SK-N-MC (cell line): ENCODE measurements around the gene TUNAR.

Source experiments
- DNase-seq: peaks from one replicate; pipeline ENCODE4 v3.0.0-alpha.2; 2011; ENCODE audit warnings: low read depth, low spot score
- H3K27ac ChIP-seq: fragments of 200-600 bp; sonication (generic); 2 replicates; pipeline ENCODE4 v1.5.1; 2016; ENCODE audit warnings: mixed run types
- H3K36me3 ChIP-seq: fragments of 200-600 bp; sonication (generic); 2 replicates; pipeline ENCODE4 v1.6.1; 2017; ENCODE audit warnings: antibody characterized with exemption, low read length, mixed read lengths; ENCODE audit not compliant: insufficient read depth
- H3K4me3 ChIP-seq: fragments of 200-600 bp; sonication (generic); 2 replicates; pipeline ENCODE4 v1.5.1; 2016
- H3K9ac ChIP-seq: fragments of 200-600 bp; sonication (generic); 2 replicates; pipeline ENCODE4 v1.8.0; 2017; ENCODE audit warnings: mixed run types, mixed read lengths; ENCODE audit not compliant: insufficient read length
- H3K9me3 ChIP-seq: fragments of 200-600 bp; sonication (generic); 2 replicates; pipeline ENCODE4 v1.6.1; 2017; ENCODE audit warnings: low read depth, mild to moderate bottlenecking, antibody characterized with exemption, low read length, moderate library complexity, mixed read lengths
- EZH2 ChIP-seq: fragments of 200-600 bp; sonication (generic); IDR thresholded peaks from one replicate; pipeline ENCODE4 v1.6.1; 2017; ENCODE audit warnings: antibody characterized with exemption
- FOXP2 ChIP-seq: optimal IDR thresholded peaks from 2 replicates; pipeline ENCODE3; 2011; ENCODE audit warnings: mild to moderate bottlenecking, moderate library complexity; ENCODE audit not compliant: insufficient read depth; ENCODE audit errors: extremely low read length, control extremely low read depth
- POLR2AphosphoS5 ChIP-seq: IDR thresholded peaks from 2 replicates; pipeline ENCODE4 v1.6.1; 2012; ENCODE audit warnings: mild to moderate bottlenecking, low read depth, low read length, borderline replicate concordance

Gene TUNAR

GRCh38 chr14:95876761-95877538, at the start of gene TUNAR:
Gene TUNAR, plus strand, starts transcription at chr14:95876832.
- H3K36me3 ChIP-seq = no peaks in the 10 kb centered on the region
- peak within 1 kb of the TSS; percentile 66 for H3K4me3 ChIP-seq
- no peak for DNase-seq
- TF ChIP-seq EZH2 (no peak), FOXP2 (no peak), POLR2AphosphoS5 (no peak)
- H3K9ac ChIP-seq = no peak within 1 kb of the TSS
- H3K9me3 ChIP-seq = no peaks in the 10 kb centered on the region
- no peak within 1 kb of the TSS for H3K27ac ChIP-seq

- no peaks in the 10 kb centered on the region for H3K36me3 ChIP-seq
- no peak overlapping the region for H3K4me3 ChIP-seq
- no peaks in the 10 kb centered on the region for H3K9me3 ChIP-seq
- no peak overlapping the region for H3K9ac ChIP-seq
- no peak for DNase-seq
- no peak overlapping the region for H3K27ac ChIP-seq
- TF ChIP-seq EZH2 = no peak
- TF ChIP-seq FOXP2 = no peak
- TF ChIP-seq POLR2AphosphoS5 = no peak
These were observed 47.9 kb upstream of the TUNAR start for GRCh38 chr14:95828649-95829265.

- Histone ChIP-seq H3K9ac (no peak overlapping the region), H3K27ac (no peak overlapping the region), H3K9me3 (no peaks in the 10 kb centered on the region), H3K4me3 (no peak overlapping the region), H3K36me3 (no peaks in the 10 kb centered on the region)
- DNase-seq = no peak
- no peak for TF ChIP-seq EZH2
- no peak for TF ChIP-seq FOXP2
- TF ChIP-seq POLR2AphosphoS5 = no peak
These were observed 47.3 kb upstream of the TUNAR start for GRCh38 chr14:95829321-95829720.

GRCh38 chr14:95830386-95830785, 46.2 kb upstream of the TUNAR start:
- DNase-seq = no peak
- Histone ChIP-seq H3K36me3 (no peaks in the 10 kb centered on the region), H3K27ac (no peak overlapping the region), H3K9ac (no peak overlapping the region), H3K9me3 (no peaks in the 10 kb centered on the region), H3K4me3 (no peak overlapping the region)
- TF ChIP-seq EZH2 (no peak), FOXP2 (no peak), POLR2AphosphoS5 (no peak)

- Histone ChIP-seq H3K9me3 (no peaks in the 10 kb centered on the region), H3K9ac (no peak overlapping the region), H3K4me3 (no peak overlapping the region), H3K27ac (no peak overlapping the region), H3K36me3 (no peaks in the 10 kb centered on the region)
- TF ChIP-seq EZH2 (no peak), POLR2AphosphoS5 (no peak), FOXP2 (no peak)
- DNase-seq = no peak
These were observed 45.6 kb upstream of the TUNAR start for GRCh38 chr14:95831041-95831440.

GRCh38 chr14:95831468-95831867, 45.2 kb upstream of the TUNAR start:
- Histone ChIP-seq H3K27ac (no peak overlapping the region), H3K36me3 (no peaks in the 10 kb centered on the region), H3K9ac (no peak overlapping the region), H3K9me3 (no peaks in the 10 kb centered on the region), H3K4me3 (no peak overlapping the region)
- DNase-seq = no peak
- no peak for TF ChIP-seq FOXP2
- TF ChIP-seq EZH2 = no peak
- TF ChIP-seq POLR2AphosphoS5 = no peak

GRCh38 chr14:95832012-95832411, 44.6 kb upstream of the TUNAR start:
- TF ChIP-seq FOXP2 = no peak
- no peak for TF ChIP-seq EZH2
- no peak for TF ChIP-seq POLR2AphosphoS5
- Histone ChIP-seq H3K4me3 (no peak overlapping the region), H3K36me3 (no peaks in the 10 kb centered on the region), H3K9me3 (no peaks in the 10 kb centered on the region), H3K27ac (no peak overlapping the region), H3K9ac (no peak overlapping the region)
- DNase-seq = no peak

- H3K4me3 ChIP-seq = no peak overlapping the region
- DNase-seq = no peak
- no peaks in the 10 kb centered on the region for H3K9me3 ChIP-seq
- no peaks in the 10 kb centered on the region for H3K36me3 ChIP-seq
- H3K9ac ChIP-seq = no peak overlapping the region
- no peak for TF ChIP-seq POLR2AphosphoS5
- TF ChIP-seq EZH2 = no peak
- TF ChIP-seq FOXP2 = no peak
- no peak overlapping the region for H3K27ac ChIP-seq
These were observed 43.2 kb upstream of the TUNAR start for GRCh38 chr14:95833429-95833828.

- TF ChIP-seq POLR2AphosphoS5 (no peak), EZH2 (no peak), FOXP2 (no peak)
- no peak for DNase-seq
- Histone ChIP-seq H3K9ac (no peak overlapping the region), H3K4me3 (no peak overlapping the region), H3K36me3 (no peaks in the 10 kb centered on the region), H3K9me3 (no peaks in the 10 kb centered on the region), H3K27ac (no peak overlapping the region)
These were observed 42.1 kb upstream of the TUNAR start for GRCh38 chr14:95834496-95834895.
